GM18870 (cell line): ENCODE data around the gene MFNG.
"Not testable (repeated sequence)": the region's sequence is repeated elsewhere in the genome, so short reads cannot be mapped to it uniquely, and the experiment has no call there.

Source experiments
- ATAC-seq: cut with Tn5 transposase; IDR thresholded peaks from one replicate; pipeline ENCODE4 v1.9.1; 2021; ENCODE audit warnings: moderate library complexity; ENCODE audit not compliant: unreplicated experiment

MFNG gene, protein sequence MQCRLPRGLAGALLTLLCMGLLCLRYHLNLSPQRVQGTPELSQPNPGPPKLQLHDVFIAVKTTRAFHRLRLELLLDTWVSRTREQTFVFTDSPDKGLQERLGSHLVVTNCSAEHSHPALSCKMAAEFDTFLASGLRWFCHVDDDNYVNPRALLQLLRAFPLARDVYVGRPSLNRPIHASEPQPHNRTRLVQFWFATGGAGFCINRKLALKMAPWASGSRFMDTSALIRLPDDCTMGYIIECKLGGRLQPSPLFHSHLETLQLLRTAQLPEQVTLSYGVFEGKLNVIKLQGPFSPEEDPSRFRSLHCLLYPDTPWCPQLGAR

DNA sequence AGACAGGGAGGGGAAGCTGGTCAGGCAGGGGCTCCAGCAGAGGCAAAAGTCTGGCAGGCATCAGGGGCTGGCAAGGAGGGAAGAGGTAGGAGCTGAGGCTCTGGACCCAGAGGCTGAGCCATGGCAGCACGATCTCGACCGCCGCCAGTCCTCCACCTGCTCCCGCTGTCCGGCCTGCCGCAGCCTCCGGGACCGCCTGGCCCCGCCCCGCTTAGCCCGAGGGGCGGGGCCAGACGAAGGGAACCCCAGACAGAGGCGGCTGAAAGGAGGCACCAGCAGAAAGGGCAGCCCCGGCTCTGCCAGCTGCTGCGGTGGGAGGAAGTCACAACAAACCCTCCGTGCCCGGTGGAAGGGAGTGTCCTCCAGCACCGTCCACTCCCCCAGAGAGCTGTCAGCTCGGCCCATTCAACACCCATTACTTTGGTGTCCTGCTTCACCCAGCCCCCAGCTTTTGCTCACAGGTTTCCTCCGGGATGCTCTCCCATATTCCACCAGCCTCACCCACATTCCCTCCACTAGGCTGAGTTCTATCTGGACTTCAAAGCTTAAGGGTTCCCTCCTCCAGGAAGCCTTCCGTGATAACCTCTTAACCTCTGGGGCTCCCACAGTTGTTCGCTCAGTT is at the start of gene MFNG:
Gene MFNG (minus strand): TSS at position 161 of the 622 bp plus-strand sequence. CDS start 207 bp downstream, outside the sequence.
- ATAC-seq = no peak

DNA sequence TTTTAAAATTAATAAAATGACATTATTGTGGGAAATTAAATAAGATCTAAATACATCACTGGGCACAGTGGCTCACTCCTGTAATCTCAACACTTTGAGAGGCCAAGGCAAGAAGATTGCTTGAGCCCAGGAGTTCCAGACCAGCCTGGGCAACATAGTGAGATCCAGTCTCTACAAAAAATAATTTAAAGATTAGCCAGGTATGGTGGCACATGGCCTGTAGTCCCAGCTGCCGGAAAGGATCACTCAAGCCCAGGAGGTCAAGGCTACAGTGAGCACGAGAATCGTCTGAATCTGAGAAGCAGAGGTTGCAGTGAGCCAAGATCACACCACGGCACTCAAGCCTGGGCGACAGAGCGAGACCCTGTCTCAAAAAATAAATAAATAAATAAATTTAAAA is 49.0 kb upstream of the MFNG start:
- no peak for ATAC-seq

DNA sequence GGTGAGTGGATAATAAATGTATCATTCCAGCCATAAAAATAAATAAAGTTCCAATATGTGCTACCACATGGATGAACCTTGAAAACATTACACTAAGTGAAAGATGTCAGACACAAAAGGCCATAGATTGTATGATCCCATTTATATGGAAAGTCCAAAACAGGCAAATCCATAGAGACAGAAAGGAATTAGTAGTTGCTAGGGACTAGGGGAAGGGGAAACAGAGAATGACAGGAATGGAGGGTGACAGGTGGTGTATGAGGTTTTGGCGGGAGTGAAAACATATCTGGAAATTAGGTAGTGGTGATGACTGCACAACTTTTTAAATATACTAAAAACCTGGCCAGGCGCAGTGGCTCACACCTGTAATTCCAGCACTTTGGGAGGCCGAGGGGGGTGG is 48.3 kb upstream of the MFNG start:
- no peak for ATAC-seq

DNA sequence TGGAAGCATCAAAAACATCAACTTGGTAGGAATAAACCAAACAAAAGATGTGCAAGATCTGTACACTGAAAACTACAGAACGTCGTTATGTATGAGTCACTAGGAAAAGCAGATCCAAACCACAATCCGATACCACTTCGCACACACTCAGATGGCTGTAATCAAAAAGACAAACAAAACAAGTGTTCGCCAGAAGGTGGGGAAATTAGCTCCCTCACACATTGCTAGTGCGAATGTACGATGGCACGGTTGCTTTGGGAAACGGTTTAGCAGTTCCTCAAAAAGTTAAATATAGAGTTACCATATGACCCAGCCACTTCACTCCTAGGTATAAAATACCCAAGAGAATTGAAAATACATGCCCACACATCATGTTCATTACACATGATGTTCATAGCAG is 47.8 kb upstream of the MFNG start:
- no peak for ATAC-seq

DNA sequence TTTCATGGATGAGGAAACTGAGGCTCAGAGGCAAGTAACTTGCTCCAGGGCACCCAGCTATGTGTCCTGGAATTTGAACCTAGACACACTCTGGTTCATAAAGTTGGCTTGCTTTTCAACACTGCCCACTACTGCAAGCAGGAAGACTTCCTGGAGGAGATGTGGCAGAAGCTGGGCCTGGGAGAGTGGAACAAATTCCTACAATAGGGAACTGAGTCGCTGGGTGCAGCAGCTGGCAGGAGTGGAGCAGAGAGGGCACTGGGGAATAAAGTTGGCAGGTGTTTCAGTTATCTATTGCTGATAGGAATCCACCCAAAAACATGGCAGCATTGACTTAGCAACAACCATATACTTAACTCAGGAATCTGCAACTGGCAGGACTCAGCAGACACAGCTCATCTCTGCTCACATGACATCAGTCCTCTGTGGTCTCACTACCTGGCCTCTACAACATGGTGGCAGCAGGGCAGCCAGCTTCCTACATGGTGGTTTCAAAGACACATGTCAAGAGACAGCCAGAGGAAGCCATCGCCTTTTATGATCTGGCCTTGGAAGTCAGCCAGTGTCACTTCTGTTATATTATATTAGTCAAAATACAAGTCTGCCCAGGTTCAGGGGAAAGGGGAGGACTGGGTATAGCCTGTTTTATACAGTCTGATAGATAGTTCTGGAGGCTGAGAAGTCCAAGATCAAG is 43.6 kb upstream of the MFNG start:
- ATAC-seq = no peak

DNA sequence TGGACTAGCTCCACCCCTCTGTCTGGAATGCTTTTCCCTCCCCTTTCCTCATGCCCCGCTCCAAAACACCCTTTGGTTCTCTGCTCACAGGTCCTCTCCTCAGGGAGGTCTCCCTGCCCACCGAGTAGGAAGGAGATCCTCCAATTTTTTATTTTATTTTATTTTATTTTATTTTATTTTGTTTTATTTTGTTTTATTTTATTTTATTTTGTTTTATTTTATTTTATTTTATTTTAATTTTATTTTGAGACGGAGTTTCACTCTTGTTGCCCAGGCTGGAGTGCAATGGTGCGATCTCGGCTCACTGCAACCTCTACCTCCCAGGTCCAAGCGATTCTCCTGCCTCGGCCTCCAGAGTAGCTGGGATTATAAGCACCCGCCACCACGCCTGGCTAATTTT is 41.8 kb upstream of the MFNG start:
- ATAC-seq = not testable (repeated sequence)

- not testable (repeated sequence) for ATAC-seq
Measured at GRCh38 chr22:37527081-37527752, 41.0 kb upstream of the MFNG start.

DNA sequence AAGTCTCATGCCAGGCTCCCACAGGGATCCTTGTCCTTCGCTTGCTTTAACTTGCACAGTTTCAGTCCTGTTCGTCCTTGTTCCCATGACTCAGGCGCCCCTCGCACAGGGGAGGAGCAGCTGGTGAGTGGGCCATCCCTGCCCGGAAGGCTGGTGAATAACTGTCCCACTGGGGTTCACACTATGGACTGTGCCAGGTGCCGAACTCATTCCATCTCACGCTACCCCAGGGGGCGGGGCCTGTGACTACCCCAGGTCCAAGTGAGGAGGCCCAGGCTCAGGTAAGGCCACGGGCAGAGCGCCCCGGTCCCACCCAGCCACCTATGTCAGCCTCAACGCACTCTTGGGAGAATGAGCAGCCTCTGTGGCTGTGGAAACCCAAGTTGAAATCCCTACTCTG is 40.2 kb upstream of the MFNG start:
- no peak for ATAC-seq

GRCh38 chr22:37525746-37526350 is 39.7 kb upstream of the MFNG start:
- no peak for ATAC-seq

DNA sequence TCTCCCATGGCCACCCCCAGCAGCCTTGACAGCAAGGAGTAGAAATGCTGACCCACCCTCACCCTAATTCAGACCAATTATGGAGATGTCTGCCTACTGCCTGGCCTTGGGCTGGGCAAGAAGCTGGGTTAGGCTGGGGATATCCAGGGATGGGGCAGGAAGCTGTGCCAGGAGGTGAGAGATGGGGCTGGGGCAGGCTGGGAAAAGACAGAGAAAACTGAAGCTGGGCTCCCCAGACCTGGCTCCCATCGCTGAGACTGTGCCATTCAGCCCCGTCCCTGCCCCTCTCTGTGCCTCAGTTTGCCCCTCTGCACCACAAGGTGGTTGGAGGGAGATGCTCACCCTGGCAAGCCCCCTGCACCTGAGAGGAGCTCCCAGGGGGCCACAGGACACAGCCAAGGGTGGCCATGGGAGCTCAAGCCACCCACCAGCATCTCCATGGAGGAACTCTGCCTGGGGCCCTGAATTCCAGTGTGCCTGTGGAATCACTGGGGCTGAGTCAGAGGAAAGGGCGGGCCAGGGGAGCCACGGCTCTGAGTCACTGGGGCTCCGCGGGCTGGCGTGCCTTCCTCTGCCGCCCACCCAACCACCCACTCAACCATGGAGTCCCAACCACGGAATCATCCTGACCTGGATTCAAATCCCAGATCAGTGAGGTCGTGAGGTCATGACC is 39.0 kb upstream of the MFNG start:
- no peak for ATAC-seq

DNA sequence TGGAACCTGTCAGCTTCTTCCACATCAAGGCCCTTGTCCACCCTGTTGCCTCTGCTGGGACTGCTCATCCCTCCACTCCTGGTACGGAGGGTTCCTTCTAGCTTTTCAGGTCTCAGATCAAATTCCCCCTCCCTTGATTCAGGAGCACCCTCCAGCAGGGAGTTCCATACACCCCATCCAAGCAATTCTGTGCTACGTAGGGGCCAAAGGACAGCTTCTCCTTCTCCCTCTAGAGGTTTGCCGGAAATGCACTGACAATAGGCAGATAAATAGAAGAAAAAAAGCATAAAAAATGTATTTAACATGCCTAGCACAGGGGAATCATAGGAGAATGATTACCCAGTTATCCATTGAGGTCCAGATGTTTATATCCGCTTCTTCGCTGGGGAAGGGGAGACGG is 36.3 kb upstream of the MFNG start:
- no peak for ATAC-seq

DNA sequence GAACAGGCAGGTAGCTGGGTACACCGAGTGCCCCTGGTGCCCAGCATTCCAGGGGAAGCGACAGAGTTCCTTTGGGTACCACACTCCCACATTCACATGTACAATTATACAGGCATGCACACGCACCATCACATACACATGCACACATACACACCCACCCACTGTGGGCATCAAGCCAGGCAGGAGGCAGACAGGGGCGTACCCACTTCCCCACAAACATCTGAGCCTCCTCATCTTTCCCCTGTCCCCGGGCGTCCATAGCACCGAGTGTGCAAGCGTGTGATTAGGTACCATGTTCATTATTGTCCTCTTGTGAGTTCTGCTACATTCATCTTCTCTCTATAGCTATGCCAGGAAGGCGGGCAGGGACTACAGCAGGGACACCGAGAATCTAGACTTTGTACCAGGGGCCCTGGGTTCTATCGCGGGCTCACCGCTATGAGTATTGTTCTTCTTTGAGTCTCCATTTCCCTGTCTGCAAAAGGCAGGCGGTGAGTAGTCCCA is 35.1 kb upstream of the MFNG start:
- ATAC-seq = no peak

DNA sequence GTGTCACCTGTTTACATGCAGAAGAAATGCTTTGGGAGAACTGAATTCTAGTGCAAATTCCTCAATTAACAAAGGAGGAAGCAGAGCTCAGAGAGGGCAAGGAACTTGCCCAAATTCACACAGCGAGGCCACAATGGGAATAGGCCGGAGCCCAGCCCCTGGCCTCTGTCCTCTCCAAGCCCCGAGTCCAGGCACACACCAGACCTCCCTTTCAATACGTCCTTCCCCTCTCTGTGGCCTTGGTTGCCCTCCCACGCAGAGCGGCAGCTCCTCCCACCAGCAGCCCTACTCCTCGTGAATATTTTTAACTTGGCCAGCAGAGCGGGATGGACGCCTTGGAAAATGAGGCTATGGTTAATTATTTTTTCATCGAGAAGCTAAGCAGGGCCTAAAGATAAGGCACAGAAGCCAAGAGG is 34.6 kb upstream of the MFNG start:
- no peak for ATAC-seq

- no peak for ATAC-seq
Measured at GRCh38 chr22:37519268-37520195, 33.3 kb upstream of the MFNG start, which contains the start of gene CARD10. CARD10 (minus strand) TSS chr22:37519415; CDS start chr22:37519200, 215 bp downstream.

GRCh38 chr22:37518509-37519267 is 32.5 kb upstream of the MFNG start:
- ATAC-seq = no peak

GRCh38 chr22:37517826-37518450 is 31.8 kb upstream of the MFNG start:
- no peak for ATAC-seq

GRCh38 chr22:37516456-37516855 is 30.3 kb upstream of the MFNG start:
- no peak for ATAC-seq

DNA sequence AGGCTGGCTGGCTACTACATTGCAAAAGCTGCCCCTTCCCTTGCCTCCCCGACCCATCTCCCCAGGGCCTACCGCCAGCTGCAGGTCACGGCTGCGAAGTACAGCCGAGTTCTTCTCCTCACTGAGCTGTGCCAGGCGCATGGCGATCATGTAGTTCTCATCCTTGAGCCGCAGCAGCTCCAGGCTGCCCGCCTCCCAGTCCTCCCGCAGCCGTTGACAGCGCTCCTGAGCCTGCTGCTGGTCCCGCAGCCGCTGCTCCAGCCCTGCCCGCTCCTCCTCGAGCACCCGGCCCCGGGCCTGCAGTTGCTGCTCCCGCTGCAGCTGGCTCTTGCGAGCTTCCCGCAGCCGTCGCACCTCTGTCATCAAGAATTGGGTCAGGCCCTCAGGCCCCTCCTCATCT is 29.7 kb upstream of the MFNG start:
- ATAC-seq = no peak
